IPS-18a (cell line): ENCODE measurements around the gene AQP12B.
"Not testable (repeated sequence)": the region's sequence is repeated elsewhere in the genome, so short reads cannot be mapped to it uniquely, and the experiment has no call there.

ENCODE experiments used
- H3K27ac ChIP-seq: one replicate; pipeline ENCODE4 v1.5.1; 2013; ENCODE audit warnings: low read length
- H3K27me3 ChIP-seq: one replicate; pipeline ENCODE4 v1.6.1; 2013; ENCODE audit warnings: mild to moderate bottlenecking, low read length; ENCODE audit not compliant: control insufficient read depth, insufficient read depth
- H3K36me3 ChIP-seq: one replicate; pipeline ENCODE4 v1.6.1; 2013; ENCODE audit warnings: low read depth, low read length; ENCODE audit not compliant: control insufficient read depth
- H3K4me1 ChIP-seq: one replicate; pipeline ENCODE4 v1.6.1; 2013; ENCODE audit warnings: low read depth, low read length; ENCODE audit not compliant: control insufficient read depth
- H3K4me3 ChIP-seq: one replicate; pipeline ENCODE4 v1.5.1; 2013; ENCODE audit warnings: low read length
- H3K9ac ChIP-seq: one replicate; pipeline ENCODE4 v1.6.1; 2013; ENCODE audit warnings: mild to moderate bottlenecking, low read length, moderate library complexity
- H3K9me3 ChIP-seq: one replicate; pipeline ENCODE4 v1.6.1; 2013; ENCODE audit warnings: low read depth, low read length; ENCODE audit not compliant: control insufficient read depth

Gene AQP12B

DNA sequence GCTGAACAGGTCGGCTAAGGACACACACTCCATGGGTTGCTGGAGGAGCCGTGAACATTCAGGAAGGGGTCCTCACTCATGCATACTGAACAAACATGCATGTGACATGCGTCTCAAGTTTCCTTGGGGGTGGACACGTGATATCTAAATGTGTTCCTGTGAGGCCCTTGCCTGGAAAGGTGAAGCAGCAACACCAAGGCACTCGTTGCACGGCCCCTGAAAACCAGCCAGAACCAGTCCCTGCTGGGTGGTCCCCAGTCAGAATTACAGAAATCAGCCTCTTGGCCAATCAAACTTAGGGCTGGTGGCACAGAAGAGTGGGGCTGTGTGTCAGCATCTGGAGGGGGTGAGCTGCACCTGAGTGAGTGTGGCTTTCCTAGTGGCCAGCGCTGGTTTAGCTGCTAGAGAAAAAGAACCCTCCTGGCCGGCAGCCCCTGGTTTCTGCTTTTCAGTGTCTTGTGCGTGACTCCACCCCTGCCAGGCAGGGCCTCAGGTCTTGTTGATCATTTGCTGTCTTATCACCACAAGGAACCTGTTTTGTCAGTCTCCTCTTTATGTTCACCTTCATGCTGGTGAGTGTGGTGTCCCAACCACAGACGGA is 3.2 kb upstream of the AQP12B start:
- H3K27ac ChIP-seq: no peak overlapping the region
- no peaks in the 10 kb centered on the region for H3K4me1 ChIP-seq
- H3K9me3 ChIP-seq: no peaks in the 10 kb centered on the region
- H3K36me3 ChIP-seq: no peaks in the 10 kb centered on the region
- H3K27me3 ChIP-seq: no peaks in the 10 kb centered on the region
- H3K4me3 ChIP-seq: no peak overlapping the region
- H3K9ac ChIP-seq: no peak overlapping the region

DNA sequence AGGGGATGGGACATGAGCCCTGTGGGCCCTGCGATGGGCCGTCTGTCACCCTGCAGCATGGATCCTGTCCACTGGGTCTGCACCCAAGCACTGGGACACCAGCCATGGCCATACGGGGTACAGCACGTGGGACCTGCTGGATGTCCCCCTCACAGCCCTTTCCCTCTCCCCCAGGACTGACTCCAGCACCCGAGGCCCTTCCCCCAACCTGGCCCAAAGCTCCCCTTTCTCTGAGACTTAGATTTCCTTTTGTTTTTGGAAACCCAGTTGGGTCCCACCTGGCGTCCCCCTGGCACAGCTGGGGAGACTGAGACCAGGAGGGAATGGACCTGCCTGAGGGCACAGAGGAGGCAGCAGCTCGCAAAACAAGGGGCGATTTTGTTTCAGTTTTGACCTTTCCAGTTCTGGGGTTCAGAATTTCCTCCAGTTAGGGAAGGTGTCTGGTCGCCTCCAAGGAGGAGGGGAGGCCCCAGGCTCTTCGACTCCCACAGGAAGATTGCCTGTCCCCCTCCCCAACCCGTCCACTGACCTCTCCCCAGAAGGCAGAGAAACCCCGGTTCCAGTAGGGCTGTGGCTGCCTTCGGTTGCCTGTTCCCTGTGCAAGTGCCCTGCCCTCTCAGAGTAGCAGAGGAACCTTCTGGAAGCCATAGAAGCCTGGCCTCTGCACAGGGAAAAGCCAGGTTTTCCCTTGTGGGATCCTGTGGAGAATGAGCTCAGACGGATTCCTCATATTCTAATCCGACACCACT is 1.5 kb upstream of the AQP12B start:
- H3K27me3 ChIP-seq, H3K9ac ChIP-seq, H3K36me3 ChIP-seq, H3K4me1 ChIP-seq, H3K4me3 ChIP-seq, H3K9me3 ChIP-seq, H3K27ac ChIP-seq: not testable (repeated sequence)

DNA sequence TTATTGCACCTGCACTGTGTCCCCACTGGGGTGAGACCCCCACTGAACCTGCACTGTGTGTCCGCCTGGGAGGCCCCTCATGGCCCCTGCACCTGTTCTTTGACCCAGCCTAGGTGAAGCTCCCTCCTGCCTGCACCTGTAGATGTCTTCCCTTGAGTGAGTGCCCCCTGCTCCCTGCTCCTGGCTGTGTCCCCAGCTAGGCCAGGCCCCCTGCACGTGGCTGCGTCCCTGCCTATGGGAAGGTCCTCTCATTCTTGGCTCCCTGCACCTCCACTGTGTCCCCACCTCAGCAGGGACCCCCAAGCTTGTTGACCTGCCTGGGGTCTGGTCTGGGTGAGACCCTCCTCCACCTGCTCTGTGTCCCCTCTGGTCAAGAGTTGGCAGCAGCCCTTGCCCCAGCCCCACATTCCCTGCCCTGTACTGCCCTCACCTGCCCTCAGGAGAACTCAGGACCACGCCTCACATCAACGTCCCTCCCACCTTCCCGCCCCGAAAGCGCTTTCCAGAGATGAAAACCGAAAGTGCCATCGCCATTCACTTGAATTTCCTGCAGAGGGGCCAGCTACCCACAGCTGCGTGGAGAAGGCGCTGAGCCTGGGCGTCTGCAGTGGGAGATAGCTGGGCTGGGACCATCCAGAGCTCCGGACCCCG is 769 bp upstream of the AQP12B start:
- H3K9ac ChIP-seq, H3K9me3 ChIP-seq: not testable (repeated sequence)

DNA sequence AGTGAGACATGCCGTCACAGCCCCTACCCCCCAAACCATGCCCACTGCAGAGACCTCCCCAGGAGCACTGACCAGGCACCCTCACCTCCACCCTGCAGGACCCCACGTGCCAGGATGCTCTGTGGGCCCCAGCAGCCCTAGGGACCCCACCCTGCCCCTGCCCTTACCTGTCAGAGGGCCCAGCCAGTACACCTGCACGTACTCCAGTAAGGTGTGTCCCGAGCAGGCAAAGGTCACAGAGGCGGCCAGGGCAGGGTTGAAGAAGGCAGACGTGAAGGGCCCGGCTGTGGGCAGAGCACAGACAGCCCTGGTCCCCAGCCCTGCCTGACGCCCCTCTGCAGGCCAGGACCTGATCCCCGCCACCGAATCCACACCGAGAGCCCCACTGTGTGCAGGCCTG is 2.5 kb downstream of the AQP12B start:
- not testable (repeated sequence) for H3K9ac ChIP-seq, H3K27ac ChIP-seq, H3K9me3 ChIP-seq, H3K4me1 ChIP-seq, H3K27me3 ChIP-seq, H3K4me3 ChIP-seq, H3K36me3 ChIP-seq

More for the DNA sequence above, 769 bp upstream of the AQP12B start:
- not testable (repeated sequence) for H3K4me1 ChIP-seq, H3K27ac ChIP-seq, H3K36me3 ChIP-seq, H3K4me3 ChIP-seq, H3K27me3 ChIP-seq

DNA sequence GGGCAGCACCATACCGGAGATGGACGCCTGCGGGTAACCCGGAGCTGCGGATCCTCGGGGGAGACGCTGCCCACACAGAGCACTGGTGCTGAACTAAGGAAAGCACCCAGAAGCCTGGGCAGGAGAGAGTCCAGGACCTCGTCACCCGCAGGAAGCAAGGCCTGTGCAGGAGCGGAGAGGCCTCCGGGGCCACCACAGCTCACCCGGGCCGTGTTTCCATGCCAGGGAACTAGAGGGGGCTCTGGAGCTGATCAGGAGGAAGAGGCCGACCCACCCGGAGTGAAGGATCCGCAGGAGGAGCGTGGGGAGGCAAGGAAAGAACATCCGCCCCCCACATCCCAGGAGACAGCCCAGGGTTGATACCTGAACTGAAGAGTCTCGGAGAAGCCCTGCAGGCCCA is 3.8 kb downstream of the AQP12B start:
- not testable (repeated sequence) for H3K27me3 ChIP-seq, H3K4me1 ChIP-seq, H3K36me3 ChIP-seq, H3K9ac ChIP-seq, H3K27ac ChIP-seq, H3K9me3 ChIP-seq, H3K4me3 ChIP-seq

DNA sequence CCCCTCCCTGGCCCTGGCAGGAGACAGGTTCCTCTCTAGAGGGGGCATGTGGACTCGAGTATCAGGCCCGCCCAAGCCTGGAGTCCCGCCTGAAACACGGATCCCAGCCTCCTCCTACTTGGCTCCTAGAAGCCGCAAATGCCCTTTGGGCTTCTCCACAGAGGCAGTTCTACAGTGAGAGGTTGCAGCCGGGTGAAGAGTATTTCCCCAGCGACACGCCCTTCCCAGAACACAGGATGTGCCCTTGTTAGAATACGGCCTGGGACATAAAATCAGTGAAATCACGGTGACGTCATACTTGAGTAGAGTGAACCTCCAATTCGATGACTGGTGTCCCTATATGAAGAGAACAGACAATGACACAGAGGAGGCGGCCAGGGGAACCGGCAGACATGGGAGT is 4.6 kb downstream of the AQP12B start:
- not testable (repeated sequence) for H3K36me3 ChIP-seq, H3K9me3 ChIP-seq, H3K27ac ChIP-seq, H3K4me3 ChIP-seq, H3K27me3 ChIP-seq, H3K9ac ChIP-seq, H3K4me1 ChIP-seq

DNA sequence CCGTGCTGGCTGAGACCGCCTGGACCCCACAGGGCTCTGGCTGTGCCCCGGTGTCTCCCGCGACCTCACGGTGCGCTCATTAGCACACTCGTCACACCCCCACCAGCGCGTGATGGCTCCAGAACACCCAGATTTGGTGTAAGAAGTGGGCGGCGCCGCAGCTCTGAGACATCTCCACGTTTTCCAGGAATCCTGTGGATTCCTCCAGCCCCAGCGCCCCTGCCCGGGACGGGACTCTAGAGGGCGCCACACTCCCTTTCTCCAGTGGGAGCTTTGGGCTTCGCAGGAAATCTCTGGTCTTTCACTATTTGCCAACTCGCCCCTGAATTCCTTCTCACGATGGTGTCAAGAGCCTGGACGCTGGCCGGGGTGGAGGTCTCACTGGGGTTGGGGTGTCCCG is 7.3 kb downstream of the AQP12B start:
- H3K36me3 ChIP-seq, H3K27ac ChIP-seq, H3K27me3 ChIP-seq, H3K4me3 ChIP-seq, H3K4me1 ChIP-seq, H3K9ac ChIP-seq, H3K9me3 ChIP-seq: not testable (repeated sequence)

DNA sequence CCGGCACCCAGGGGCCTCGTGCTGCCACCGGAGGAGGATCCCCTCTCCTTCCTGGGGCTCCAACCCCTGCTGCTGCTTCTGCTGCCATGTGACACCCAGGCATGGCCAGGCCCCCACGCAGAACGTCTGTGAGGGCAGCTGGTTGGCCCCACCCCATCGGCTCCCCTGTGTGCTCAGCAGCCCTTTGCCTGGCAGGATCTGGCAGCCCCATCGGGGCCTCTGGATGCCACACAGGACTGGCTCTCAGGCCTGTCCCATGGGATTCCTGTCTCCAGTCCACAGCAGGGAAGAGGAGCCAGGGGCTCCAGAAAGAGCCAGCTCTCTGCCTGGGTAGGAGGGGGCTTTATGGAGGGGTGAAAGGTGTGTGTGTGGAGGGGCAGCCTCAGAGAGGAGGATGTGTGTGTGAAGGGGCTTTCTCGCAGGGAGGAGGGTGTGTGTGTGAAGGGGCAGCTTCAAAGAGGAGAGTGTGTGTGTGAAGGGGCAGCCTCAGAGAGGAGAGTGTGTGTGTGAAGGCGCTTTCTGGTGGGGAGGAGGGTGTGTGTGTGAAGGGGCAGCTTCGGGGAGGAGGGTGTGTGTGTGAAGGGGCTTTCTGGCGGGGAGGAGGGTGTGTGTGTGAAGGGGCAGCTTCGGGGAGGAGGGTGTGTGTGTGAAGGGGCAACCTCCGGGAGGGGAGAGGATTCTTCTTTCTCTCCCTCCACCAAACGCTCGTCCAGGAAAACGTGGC is 8.1 kb downstream of the AQP12B start:
- H3K4me1 ChIP-seq, H3K27ac ChIP-seq, H3K9me3 ChIP-seq, H3K36me3 ChIP-seq, H3K9ac ChIP-seq, H3K27me3 ChIP-seq, H3K4me3 ChIP-seq: not testable (repeated sequence)

DNA sequence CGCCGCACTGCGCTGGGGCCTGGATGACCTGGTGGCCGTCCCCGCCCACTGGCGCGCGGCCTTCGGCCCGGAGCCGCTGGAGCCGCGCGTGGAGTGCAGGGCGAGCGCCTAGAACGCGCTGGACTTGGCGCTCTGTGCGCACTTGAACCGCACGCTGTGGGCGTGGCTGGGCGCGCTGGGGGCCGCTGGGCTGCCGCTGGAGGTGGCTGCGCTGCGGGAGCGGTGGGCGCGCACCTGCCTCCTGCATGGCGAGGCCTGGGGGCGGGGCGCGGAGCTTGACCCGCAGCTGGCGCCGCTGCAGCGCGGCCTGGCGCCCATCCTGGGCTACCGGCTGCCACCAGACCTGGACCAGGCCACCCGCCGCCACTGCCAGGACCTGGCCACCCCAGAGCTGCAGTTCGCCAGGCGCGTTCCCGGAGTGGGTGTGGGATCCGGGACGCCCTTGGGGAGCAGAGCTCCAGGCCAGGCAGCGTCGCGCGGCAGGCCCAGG is 9.9 kb downstream of the AQP12B start:
- H3K4me3 ChIP-seq: no peak overlapping the region
- H3K27me3 ChIP-seq: no peaks in the 10 kb centered on the region
- H3K36me3 ChIP-seq: no peaks in the 10 kb centered on the region
- no peak overlapping the region for H3K9ac ChIP-seq
- H3K9me3 ChIP-seq: no peaks in the 10 kb centered on the region
- no peaks in the 10 kb centered on the region for H3K4me1 ChIP-seq
- H3K27ac ChIP-seq: no peak overlapping the region

DNA sequence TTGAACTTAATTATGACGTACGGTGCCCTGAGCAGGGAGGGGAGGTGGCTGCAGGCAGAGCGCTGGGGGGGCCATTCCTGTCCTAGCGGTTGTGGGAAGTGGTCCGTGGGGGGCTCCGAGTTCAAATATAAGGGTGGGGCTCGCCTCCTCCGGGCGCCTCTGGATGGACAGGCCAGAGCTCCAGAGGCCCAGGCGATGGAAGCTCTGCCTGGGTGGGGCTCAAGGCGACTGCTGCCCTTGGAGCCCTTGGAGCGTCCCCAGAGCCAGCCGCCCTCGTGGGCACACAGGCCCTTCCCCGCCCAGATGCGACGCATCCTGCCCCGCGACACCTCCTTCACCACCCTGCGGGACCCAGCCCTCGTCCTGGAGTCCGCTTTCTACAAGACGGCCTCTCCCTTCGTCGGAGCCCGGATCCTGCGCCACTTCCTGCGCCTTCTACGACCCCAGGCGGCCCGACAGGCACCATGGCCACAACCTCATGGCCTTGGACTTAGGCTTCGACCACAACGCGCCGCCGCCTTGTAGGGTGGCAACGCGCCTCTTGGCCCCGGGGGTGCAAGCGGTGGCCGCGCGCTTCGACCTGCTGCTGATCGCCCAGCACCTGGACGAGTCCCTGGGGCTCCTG is 10.5 kb downstream of the AQP12B start:
- Histone ChIP-seq H3K27ac (no peak overlapping the region), H3K9me3 (no peaks in the 10 kb centered on the region), H3K27me3 (no peaks in the 10 kb centered on the region), H3K9ac (no peak overlapping the region), H3K4me3 (no peak overlapping the region), H3K4me1 (no peaks in the 10 kb centered on the region), H3K36me3 (no peaks in the 10 kb centered on the region)

DNA sequence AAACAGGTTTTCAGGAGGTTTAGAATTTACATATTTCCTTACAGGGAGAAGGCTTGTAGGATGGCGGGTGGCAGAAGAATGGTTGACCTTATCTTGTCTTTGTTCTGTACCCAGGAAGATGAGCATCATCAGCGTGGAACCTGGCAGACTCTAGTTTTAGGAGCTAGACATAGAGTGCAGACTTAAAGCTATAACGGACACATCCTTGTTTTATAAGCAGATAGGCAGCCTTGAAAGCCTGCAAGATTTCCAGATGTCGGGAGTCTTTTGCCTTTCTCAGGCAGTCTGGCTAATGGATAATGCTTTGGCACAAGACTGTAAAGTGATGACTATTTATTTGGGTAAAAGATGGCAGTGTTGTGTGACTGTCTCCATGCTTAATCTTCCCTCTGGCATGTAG is 11.7 kb downstream of the AQP12B start:
- no peaks in the 10 kb centered on the region for H3K9me3 ChIP-seq
- no peaks in the 10 kb centered on the region for H3K4me1 ChIP-seq
- H3K27ac ChIP-seq: no peak overlapping the region
- H3K4me3 ChIP-seq: no peak overlapping the region
- H3K36me3 ChIP-seq: no peaks in the 10 kb centered on the region
- no peaks in the 10 kb centered on the region for H3K27me3 ChIP-seq
- H3K9ac ChIP-seq: no peak overlapping the region
